HG03354 (cell line): ENCODE data around the gene ILDR2.

Source experiments
- ATAC-seq: cut with Tn5 transposase; IDR thresholded peaks from one replicate; pipeline ENCODE4 v1.9.1; 2021; ENCODE audit warnings: mild to moderate bottlenecking; ENCODE audit not compliant: unreplicated experiment, poor library complexity, severe bottlenecking

The ILDR2 gene

DNA sequence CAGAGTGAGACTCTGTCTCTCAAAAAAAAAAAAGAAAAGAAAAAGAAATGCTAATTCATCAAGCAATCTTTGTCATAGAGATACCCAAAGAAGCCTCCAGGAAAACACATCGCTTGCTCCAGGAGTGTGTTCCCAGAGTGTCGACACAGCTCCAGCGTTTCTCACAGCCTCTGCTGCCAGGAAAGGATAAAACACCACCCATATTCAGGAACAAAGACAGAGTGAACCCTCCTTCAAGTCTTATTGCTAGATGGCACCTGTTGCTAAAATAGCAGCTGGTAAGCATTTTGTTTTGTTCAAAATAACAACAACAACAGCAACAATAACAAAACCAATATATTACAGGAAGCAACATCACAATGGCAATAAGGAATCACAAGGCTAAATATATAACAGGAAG lies 3.1 kb downstream of the ILDR2 start:
- ATAC-seq = no peak

DNA sequence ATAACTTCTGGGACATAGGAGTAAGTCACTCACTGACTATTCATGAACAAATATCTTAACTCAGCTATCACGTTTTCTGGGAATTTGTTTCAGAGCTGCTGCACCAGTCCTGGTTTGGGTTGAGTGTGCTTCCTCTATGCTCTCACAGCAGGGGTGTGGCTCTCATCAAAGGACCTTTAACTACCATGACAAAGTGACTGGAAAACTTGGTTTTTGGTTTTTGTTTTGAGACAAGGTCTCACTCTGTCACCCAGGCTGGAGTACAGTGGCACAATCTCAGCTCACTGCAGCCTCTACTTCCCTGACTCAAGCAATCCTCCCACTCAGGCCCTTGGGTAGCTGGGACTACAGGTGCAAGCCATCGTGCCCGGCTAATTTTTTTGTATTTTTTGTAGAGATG lies 4.1 kb downstream of the ILDR2 start:
- ATAC-seq = no peak

DNA sequence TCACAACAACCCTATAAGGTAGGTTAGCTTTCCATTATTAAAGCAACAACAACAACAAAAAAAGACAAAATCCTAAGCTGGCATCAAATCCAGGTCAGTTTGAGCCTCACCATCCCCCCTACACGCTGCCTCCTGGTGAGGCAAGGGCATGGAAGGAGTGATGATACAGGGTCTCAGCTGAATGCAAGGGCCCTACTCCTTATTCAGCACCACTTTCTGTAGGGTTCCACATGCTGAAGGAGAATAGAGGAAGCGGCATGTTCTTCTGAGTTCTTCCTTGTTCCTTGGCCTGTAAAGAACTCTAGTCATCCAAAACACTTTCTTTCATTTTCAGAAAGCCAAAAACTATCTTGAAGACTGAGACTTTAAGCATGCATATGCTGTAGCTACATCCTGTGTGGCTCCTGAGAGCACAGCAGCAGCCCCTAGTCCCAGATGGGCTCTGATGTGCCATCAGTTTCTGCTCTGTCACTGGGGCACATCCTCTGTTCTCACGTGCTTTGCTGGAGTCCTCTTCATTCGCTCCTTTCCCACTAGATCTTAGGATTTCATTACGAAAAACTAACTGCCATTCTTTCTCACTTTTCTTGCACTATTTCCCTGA lies 6.2 kb downstream of the ILDR2 start:
- ATAC-seq = peak; percentile 91

DNA sequence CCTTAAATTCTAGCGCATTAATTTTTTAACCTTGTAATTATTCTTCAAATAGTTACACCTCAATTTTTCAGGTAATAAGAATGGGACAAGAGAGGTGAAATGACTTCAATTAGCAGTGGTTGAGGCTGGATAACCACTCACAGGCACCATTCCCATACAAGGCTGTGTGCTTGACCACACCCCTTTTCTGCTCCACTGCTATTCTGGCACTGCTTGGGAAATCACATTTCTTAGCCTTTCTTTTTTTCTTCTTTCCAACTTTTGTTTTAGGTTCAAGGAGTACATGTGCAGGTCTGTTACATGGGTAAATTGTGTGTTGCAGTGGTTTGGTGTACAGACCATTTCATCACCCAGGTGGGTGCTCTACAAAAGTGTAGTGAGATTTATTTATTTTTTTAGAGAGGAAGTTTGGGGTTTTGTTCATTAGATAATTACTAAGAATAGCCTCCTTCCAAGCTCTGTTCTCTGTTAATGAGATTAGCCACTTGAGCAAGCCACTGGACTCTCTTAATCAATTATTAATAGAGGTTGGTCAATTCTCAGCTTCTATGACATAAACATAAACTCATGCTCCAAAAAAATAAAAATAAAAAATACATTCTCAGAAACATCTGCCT lies 14.4 kb downstream of the ILDR2 start:
- peak; percentile 80 for ATAC-seq

DNA sequence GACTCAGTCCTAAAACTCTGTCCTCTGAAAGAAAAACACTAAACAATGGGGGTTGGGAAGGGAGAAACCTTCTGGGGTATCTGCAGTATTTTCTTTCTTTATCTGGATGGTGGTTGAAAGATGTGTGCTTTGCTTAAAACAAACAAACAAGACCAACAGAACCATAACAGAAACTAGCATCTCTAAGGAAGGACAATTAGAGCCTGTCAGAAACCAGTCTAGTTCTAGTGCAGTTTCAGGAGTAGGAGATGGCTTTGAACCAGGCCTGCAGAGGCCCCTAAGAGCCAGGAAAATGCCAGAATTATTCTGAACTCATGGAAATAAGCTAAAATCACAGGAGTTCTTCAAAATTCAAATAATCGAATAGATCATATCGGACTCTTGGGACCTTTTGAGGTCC lies 18.5 kb downstream of the ILDR2 start:
- no peak for ATAC-seq

DNA sequence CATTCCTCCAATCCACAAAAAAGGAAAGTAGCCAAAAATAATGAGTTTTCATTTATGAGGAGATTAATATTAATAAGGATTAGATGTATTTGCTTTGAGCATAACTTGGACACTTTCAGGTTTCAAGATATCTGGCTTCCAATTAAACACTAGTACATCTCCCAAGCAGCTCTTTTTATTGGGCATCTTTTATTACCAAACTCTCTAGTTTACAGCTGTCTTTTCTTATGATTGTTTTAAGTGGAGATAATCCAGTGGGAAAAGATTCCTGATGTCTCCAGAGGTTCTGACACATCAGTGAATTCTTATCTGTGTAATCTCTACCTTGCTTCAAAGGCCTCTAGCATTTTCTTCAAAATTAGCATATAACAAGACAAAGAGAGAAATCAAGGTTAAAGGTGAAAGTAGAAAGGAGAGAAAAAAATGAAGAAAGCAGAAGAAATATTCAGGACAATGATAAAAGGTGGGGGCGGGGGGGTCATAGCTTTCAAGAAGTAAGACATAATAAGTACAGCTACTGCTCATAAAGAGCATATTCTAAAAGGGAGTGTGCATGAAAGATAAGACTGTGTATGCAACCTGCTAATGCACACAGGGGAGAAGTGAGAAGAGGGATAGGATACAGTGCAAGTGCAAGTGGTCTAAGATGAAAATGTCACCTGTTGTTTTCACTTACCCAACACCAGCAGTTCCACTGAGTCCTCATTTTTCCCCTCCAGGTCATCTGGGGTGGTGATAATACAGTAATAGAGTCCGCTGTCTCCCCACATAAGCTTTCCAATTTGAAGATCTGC lies 19.1 kb downstream of the ILDR2 start:
- no peak for ATAC-seq

DNA sequence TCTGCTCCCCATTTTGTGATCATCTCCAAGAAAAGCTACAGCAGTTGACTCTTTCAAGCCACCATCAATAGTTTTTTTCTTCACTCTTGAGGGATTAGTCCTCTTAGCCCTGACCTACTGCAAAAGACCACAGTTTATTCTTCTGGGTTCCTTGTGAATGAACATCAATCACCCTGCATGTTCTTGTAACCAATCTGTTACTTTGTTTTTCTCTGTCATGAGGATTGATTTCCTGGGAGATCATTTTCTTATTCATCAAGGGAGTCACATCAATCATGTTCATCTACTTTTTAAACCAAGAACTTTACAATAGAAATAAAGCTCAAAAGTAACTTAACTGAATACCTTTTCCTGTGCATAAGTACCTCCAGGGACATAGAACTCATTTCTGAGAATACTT lies 21.8 kb downstream of the ILDR2 start:
- no peak for ATAC-seq

DNA sequence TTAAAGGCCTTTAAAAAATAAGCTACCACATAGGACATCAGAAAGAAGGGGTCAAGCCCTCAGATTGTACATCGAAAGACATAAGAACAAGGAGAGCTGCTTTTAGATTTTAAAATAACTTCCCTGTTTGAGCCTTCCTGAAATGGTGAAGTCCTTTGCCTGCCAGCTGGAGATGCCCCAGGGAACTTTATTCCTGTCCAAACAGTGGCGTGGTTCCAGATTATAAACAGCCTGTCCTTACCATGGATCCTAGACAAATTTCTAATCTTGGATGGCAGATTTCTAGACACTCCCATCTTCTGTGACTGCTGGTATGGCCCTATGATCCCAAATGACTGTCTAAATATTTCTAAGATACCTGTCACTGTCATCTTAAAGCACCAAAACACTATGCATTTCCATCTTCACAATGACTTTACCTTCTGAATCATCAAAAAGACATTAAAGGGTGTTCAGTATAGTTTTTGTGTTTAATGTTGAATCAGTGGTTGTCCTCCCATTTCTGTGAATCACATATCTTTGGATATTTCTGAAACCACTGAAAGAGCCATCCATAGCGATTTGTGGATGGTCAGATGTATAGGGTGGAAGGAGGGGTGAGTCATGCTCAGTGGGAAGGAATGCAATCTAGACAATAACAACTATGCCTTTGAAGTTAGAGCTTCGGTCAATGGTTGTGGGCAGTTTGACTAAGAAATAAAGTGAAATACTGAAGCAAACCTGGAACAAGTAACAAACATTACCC lies 23.2 kb downstream of the ILDR2 start:
- ATAC-seq = no peak

DNA sequence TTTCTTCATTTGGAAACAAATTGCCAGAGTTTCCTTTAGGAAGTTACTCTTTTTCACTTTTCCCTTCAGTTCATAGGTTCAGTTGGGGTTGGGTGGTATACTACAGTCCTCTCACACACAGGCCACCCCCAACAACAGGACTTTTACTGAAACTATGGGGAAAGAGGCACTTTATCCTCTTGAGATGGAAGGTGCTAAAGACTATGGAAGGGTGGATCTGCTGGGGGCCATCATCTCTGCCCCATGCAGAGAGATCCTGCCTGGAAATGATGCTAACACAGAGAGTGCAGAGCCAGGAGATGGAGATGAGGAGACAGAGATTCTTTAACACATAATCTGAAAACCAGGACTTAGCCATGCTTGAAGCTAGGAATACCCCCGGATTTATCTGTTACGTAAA lies 24.3 kb downstream of the ILDR2 start:
- ATAC-seq = no peak

DNA sequence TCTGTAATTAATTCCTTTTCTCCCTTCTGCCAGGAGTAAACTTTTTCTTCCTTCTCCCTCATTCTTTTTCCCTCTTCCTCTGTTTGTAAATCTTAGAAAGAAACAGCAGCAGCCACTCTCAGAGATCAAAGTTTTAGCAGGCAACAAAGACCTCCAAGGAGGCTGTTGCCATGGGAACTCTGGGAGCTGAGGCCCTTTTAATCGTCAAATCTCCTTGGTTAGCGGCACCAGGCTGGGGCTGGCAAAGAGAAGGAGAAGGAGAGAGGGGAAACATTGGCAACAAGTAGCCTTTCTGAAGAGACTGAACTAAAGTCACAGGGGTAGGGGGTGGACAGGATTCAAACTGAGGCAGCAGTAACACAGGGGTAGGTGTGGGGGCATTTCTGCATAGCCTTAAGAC lies 25.2 kb downstream of the ILDR2 start:
- no peak for ATAC-seq

DNA sequence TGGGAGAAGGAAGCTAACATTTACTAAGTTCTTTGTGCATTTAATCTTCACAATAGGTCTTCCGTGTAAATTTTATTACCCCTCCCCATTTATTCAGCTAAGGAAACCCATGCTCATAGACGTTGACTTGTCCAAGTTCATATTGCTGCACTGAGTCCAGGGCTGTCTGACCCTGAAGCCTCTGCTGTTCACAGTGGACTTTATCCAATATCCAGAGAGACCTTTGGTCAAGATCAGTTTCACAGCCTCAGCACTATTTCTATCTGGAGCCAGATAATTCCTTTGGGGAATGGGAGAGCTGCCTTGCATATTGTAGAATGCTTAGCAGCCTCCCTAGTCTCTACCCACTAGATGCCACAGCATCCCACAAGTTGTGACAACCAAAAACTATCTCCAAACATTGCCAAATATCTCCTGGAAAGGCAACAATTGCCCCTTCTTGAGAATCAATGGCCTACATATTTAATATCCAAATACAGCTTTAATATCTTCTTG lies 26.4 kb downstream of the ILDR2 start:
- ATAC-seq = no peak

DNA sequence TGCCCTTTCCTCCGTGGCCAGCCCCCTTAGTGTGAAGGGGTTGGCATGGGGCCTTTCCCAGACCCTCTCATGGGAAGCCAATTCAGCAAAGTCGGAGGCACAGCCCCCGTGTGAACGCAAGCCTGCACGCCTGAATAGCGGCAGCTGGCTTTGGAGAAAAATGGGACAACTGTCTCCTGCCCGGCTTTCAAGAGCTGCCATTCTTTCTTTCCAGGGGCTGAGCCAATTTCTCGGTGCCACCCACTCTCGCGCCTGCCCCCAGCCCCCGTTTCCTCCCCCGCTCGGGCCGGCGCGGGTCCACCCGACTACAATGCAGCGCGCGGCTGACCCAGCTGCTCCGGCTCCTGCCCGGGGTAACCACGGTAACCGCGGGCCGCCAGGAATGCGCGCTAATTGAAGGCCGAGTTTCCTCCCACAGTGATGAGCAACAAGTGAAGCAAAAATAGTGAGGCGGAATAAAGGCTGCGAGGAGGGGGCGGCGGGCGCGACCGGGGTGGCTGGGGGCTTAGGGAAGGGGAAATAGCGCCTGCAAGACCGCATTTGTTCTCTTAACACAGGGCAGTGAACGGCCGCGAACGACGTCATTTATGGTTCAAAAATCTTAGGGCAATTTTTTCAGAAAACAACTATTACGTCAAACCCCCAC lies 27.8 kb downstream of the ILDR2 start:
- no peak for ATAC-seq

DNA sequence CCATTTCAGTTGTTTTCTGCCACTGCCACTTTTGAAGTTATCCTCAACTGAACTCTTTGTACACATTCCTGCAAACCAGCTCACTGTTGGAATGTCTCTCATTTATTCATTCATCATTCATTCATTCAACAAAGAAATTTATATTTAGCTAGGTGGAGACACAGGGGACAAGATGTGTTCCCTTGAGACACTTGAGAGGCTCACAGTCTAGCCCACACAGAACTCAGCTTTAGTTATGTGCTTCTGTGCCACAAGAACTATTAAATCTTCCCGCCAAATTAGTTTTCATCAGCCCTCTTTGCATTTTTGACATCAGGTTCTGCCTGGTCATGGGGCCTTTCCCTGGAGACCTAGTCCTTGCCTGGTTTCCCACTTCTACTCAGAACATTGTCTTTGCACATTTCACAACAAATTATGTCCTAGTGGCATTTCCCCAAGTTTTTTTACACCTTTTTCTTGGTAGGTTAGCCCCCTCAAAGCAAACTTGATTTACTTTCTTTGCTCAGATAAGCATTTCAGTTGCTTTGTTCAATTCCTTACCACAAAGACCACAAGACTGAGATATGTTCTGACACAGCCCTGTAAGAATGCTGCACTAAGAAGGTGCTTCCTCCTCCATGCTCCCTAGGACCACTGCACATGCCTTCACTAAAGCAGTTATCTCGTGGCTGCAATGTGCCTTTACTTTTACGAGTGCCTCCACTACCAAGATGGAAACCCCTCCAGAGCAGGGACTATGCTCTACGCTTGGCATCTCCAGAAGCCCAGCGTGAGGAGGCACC lies 31.0 kb downstream of the ILDR2 start:
- no peak for ATAC-seq

DNA sequence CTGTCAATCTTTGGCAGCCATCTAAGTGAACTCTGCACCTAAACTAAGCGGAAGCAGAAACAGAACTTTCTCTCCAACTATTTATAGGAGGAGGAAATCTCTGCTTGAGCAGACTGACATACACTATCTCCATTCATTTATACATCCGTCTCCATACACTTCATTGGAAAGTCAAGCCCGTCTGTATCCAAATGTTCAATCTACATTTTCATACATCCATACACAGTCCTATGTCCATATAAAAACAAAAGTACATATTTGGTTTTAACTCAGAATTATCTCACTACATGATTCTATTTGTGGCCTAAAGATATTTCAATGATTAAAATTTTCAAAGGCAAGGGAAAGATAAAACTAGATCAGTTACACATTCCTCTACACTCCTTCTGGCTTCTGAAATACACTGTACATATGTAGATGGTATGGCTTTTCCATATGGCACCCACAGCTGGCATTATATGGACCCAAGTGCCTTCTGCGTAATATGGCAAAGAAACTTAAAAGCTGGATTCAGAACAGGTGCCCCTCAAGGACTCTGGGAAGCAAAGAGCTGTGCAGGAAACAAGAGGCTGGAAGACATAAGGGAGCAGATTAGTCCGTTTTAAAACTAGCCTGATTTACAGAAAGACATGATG lies 35.5 kb downstream of the ILDR2 start:
- ATAC-seq = no peak

DNA sequence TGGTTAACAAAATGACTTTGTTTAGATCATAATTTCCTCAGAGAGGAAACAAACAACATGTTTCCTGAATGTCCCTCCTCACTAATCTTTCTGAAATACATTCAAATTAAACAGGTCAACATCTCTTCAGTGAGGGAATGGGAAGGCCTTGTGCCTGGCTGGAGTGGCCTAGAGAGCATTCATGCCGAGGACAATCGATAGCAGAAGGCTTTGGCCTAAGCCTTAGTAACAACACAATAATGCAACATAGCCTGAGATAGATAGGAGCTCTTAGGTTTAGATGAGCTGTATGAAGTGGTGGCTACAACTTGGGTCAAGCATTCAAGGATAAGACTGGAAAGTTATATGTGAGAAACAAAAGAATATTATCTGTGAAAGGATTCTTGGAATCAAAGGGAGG lies 37.4 kb downstream of the ILDR2 start:
- no peak for ATAC-seq

DNA sequence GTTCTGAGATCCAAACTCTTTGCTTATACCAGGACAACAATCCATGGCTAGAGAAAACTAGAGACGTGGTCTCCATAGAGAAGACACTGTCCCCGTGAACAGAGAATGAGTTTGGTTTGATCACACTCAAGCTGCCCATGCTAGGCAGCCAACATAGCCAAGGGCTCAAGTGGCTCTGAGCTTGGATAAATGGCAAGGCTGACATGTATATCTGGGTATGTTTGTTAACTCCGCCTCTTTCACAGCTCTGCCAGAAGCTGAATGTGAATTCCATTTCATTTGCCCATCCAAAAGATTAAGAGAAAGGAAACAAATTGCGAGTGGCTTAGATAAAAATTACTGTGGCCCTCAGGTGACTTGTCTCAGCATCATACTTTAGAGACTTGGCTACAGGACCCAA lies 38.0 kb downstream of the ILDR2 start:
- ATAC-seq = no peak

DNA sequence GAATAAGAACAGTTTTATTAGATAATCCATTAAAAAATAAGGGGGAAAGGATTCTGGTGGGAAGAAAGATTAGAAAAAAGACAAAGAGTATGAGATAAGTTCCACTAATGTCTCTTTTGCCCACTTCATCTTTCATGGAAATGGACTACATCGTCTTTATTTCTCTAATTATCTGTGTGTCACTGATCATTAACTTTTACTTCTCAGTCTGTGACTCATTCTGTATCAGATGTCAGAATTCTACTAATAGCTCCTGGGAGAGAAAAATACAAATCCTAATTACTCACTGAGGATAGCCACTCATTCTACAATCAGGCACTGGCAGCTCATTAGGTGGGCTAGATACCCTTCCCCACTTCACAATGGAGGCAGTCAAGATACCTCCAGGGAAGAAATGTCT lies 41.7 kb downstream of the ILDR2 start:
- ATAC-seq = peak; percentile 62

DNA sequence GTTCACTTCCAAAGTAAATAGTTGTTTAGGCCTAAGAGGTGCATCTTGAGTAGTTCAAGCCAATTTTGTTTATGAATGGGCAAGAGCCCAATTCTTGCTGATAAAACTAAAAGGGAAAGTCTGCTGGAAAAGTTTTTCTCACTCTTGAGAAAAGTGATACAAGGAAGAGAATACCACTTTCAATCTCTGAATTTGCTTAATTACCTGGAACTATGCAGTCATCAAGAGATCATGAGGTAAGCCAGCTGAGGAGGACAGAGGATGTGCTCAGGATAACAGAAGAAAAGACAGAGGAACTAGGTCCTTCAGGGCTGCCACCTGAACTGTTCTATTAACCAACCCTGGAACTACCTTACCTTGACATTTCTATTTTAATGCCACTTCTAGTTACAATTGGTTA lies 42.2 kb downstream of the ILDR2 start:
- ATAC-seq = no peak

DNA sequence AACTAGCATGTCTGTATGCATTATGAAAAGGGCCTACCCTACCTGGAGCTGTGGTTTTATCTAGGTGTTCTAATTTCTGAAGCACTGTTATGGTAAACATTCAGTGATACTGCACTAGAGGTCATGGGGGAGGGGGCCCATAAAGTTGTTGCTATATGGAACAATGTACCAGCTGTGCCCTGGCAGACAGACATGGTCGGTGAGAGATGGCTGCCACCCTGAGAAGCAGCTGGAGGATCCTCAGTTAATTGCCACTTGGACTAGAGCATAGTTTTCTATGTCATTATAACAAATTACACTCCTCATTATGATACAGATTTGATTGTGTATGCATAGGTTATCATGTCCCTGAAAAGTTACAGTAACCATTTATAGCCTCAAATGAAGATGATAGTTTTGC lies 45.4 kb downstream of the ILDR2 start:
- no peak for ATAC-seq
